HG02642 (cell line): Measurements from ENCODE around the gene SH3BP4.

ENCODE experiments used
- ATAC-seq: cut with Tn5 transposase; IDR thresholded peaks from one replicate; pipeline ENCODE4 v1.9.1; 2021; ENCODE audit warnings: mild to moderate bottlenecking; ENCODE audit not compliant: unreplicated experiment, poor library complexity

Gene SH3BP4

GRCh38 chr2:234951664-234952269, at the start of gene SH3BP4:
Gene SH3BP4, plus strand, starts transcription at chr2:234952017. Its CDS starts 82,986 bp downstream, at chr2:235035003.
- no peak for ATAC-seq

GRCh38 chr2:234904785-234905184, 47.0 kb upstream of the SH3BP4 start:
- ATAC-seq, result no peak

GRCh38 chr2:234905547-234906265, 46.1 kb upstream of the SH3BP4 start:
- no peak for ATAC-seq

GRCh38 chr2:234910186-234910679, 41.6 kb upstream of the SH3BP4 start:
- no peak for ATAC-seq

- ATAC-seq, result no peak
These were observed 40.5 kb upstream of the SH3BP4 start for GRCh38 chr2:234911271-234911670.

- no peak for ATAC-seq
These were observed 39.4 kb upstream of the SH3BP4 start for GRCh38 chr2:234912437-234912836.

GRCh38 chr2:234913208-234913626, 38.6 kb upstream of the SH3BP4 start:
- ATAC-seq, result no peak

GRCh38 chr2:234914371-234915154, 37.3 kb upstream of the SH3BP4 start:
- ATAC-seq, result no peak

- no peak for ATAC-seq
These were observed 35.1 kb upstream of the SH3BP4 start for GRCh38 chr2:234916674-234917073.

- no peak for ATAC-seq
These were observed 34.4 kb upstream of the SH3BP4 start for GRCh38 chr2:234917211-234917975.

- no peak for ATAC-seq
These were observed 32.1 kb upstream of the SH3BP4 start for GRCh38 chr2:234919711-234920110.

- no peak for ATAC-seq
These were observed 31.0 kb upstream of the SH3BP4 start for GRCh38 chr2:234920836-234921235.

GRCh38 chr2:234929002-234929401, 22.8 kb upstream of the SH3BP4 start:
- no peak for ATAC-seq

- no peak for ATAC-seq
These were observed 21.4 kb upstream of the SH3BP4 start for GRCh38 chr2:234930397-234930796.

- ATAC-seq, result no peak
These were observed 20.4 kb upstream of the SH3BP4 start for GRCh38 chr2:234931371-234931770.

- ATAC-seq, result no peak
These were observed 19.1 kb upstream of the SH3BP4 start for GRCh38 chr2:234932591-234933168.

GRCh38 chr2:234935311-234935710, 16.5 kb upstream of the SH3BP4 start:
- ATAC-seq, result no peak

GRCh38 chr2:234939576-234939975, 12.2 kb upstream of the SH3BP4 start:
- no peak for ATAC-seq

GRCh38 chr2:234939996-234940395, 11.8 kb upstream of the SH3BP4 start:
- no peak for ATAC-seq

- ATAC-seq, result no peak
These were observed 11.3 kb upstream of the SH3BP4 start for GRCh38 chr2:234940527-234940926.
